Stomach (tissue), 9 donors: ENCODE measurements around the gene RASA1. TPM values are rescaled to one million over a fixed set of nuclear protein-coding genes. Genes with fewer than 3 reads are reported as not detected.

Experiments
- DNase-seq, 2 donors: peaks; one replicate each; pipeline versions ENCODE4 v3.0.0 to v3.0.0-alpha.2; 2013 to 2019
- H3K27ac ChIP-seq, 5 donors: fragments of 200-600 bp in 4 of 5; sonication (generic) in 4 of 5; one replicate each; pipeline ENCODE4 v1.5.1; 2013 to 2019; ENCODE audit warnings: mild to moderate bottlenecking in 1 of 5, moderate library complexity in 1 of 5
- H3K27me3 ChIP-seq, 3 donors: fragments of 200-600 bp; sonication (generic); one replicate each; pipeline ENCODE4 v1.5.1; 2017 to 2019; ENCODE audit warnings: mixed run types in 1 of 3
- H3K36me3 ChIP-seq, 4 donors: fragments of 200-600 bp; sonication (generic); 1 replicate in 3 of 4; 2 replicates in 1 of 4; pipeline ENCODE4 v1.5.1; 2016 to 2019
- H3K4me1 ChIP-seq, 4 donors: fragments of 200-600 bp; sonication (generic); one replicate each; pipeline ENCODE4 v1.5.1; 2016 to 2019
- H3K4me3 ChIP-seq, 4 donors: fragments of 200-600 bp; sonication (generic) in 3 of 4; one replicate each; pipeline ENCODE4 v1.5.1; 2016 to 2019; ENCODE audit warnings: mild to moderate bottlenecking in 1 of 4
- H3K9me3 ChIP-seq, 4 donors: fragments of 200-600 bp; sonication (generic); one replicate each; pipeline ENCODE4 v1.5.1; 2016 to 2019
- EP300 ChIP-seq: sonication (generic); formaldehyde crosslinking; IDR thresholded peaks from one replicate; pipeline ENCODE4 v1.6.1; 2017; ENCODE audit warnings: antibody characterized with exemption
- POLR2A ChIP-seq, 4 donors: fragments of 450-650 bp; IDR thresholded peaks; one replicate each; pipeline ENCODE4 v1.6.1; 2016; ENCODE audit warnings: antibody characterized with exemption in 4 of 4, control low read depth in 2 of 4, mild to moderate bottlenecking in 1 of 4, moderate library complexity in 1 of 4
- POLR2AphosphoS5 ChIP-seq, 3 donors: sonication (generic); formaldehyde crosslinking; IDR thresholded peaks; one replicate each; pipeline ENCODE4 v1.6.1; 2016; ENCODE audit warnings: antibody characterized with exemption in 3 of 3
- WGBS, 5 donors: extraction: QIAGEN DNeasy Blood & Tissue Kit in 3 of 5; methylation state at CpG; one replicate each; pipeline versions ENCODE4 v1.1.5 to v1.1.7; 2013 to 2018; 5-methylcytosine and 5-hydroxymethylcytosine counted together
- intact Hi-C: fragments of 100-400 bp; cut with DNase I; formaldehyde crosslinking; loops from one replicate; pipeline ENCODE4 v1.15.1; 2023; ENCODE audit warnings: low total_unique reads
- polyA plus RNA-seq, 3 donors: library from polyadenylated mRNA; stranded (reverse); fragments of 200-250 nt; gene quantifications; one replicate each; pipeline ENCODE4 v1.2.3, GENCODE V29; 2013
- total RNA-seq, 5 donors: library from RNA; depleted of rRNA; stranded (reverse); fragments of >200 nt; gene quantifications; one replicate each; pipeline versions ENCODE4 v1.1.0 to v1.2.3, GENCODE V29; 2014 to 2016
- TF ChIP-seq, protein P1 (sequence below), 7 experiments: fragments of 450-650 bp in 4 of 7; fragments of 200-600 bp in 3 of 7; sonication (generic) in 3 of 7; IDR thresholded peaks; one replicate each; pipeline ENCODE4 v1.5.1; 2016 to 2019; ENCODE audit warnings: antibody characterized with exemption in 7 of 7, control low read depth in 2 of 7, mild to moderate bottlenecking in 1 of 7
- donor health status: healthy with polysubstance abuse.
- donor health status: Bipolar disorder and iron deficiency.
- donor health status: healthy.

The RASA1 gene
- total and polyA plus RNA-seq, 8 donors, result 7.3 to 89.3 (median 19.1) TPM

DNA sequence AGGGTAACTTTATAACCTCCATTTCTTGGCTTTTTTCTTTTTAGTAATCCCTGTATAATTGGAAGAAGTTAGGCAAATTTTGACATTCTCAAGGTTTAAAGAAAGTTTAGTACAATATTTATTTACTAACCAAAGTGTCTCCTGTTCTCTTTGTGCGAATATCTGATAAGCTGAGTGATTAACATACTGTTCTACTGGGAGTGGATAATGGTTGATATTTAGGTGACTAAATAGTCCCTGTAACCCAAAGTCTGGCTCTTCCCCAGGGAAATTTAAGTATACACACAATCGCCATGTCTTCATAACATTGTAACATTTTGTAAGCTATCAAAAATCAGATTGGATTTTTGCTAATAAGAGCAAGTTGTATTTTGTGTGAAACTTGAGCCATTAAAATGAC, 105.0 kb downstream of the RASA1 start:
- H3K9me3 ChIP-seq, result no peaks in the 10 kb centered on the region
- DNase-seq, result no peak
- TF ChIP-seq POLR2AphosphoS5 (IDR thresholded peaks at IDR 0.05), result no peak
- TF ChIP-seq, protein P1, sequence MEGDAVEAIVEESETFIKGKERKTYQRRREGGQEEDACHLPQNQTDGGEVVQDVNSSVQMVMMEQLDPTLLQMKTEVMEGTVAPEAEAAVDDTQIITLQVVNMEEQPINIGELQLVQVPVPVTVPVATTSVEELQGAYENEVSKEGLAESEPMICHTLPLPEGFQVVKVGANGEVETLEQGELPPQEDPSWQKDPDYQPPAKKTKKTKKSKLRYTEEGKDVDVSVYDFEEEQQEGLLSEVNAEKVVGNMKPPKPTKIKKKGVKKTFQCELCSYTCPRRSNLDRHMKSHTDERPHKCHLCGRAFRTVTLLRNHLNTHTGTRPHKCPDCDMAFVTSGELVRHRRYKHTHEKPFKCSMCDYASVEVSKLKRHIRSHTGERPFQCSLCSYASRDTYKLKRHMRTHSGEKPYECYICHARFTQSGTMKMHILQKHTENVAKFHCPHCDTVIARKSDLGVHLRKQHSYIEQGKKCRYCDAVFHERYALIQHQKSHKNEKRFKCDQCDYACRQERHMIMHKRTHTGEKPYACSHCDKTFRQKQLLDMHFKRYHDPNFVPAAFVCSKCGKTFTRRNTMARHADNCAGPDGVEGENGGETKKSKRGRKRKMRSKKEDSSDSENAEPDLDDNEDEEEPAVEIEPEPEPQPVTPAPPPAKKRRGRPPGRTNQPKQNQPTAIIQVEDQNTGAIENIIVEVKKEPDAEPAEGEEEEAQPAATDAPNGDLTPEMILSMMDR (IDR thresholded peaks at IDR 0.05), result no peak
- no peak for TF ChIP-seq EP300
- no peak for TF ChIP-seq POLR2A (IDR thresholded peaks at IDR 0.05)
- H3K4me1 ChIP-seq, result peaks cover 0 to 9% (median 3%) of the 10 kb centered on the region in 4 donors
- intact Hi-C loops, result no loop called here
- peaks cover 16 to 71% (median 54%) of the 10 kb centered on the region in 4 donors for H3K36me3 ChIP-seq
- no peak overlapping the region for H3K4me3 ChIP-seq
- H3K27ac ChIP-seq, result no peak overlapping the region
- H3K27me3 ChIP-seq, result no peaks in the 10 kb centered on the region
- 32 to 65% (median 46%) methylated on average over 2 of the region's 2 CpGs for WGBS, 5 donors

DNA sequence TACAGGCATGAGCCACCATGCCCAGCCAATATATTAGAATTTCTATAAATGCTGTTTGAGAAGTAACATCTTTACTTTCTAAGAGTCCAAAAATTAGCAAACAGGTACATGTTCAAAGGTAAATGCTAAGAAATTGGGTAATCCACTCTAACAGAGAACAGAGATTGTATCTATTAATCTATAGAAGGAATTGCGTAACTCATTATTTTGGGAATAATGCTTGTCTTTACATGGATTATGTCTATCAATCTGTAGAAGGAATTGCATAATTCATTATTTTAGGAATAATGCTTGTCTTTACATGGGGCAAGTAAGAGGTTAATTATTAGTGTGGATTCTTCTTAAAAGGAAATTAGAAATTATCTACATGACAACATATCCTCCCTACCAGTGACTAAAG, 114.5 kb downstream of the RASA1 start:
- H3K4me1 ChIP-seq, result peaks cover 0 to 11% (median 0%) of the 10 kb centered on the region in 4 donors

GRCh38 chr5:87383216-87383615, 115.5 kb downstream of the RASA1 start:
- no peak for DNase-seq
- intact Hi-C loops, result no loop called here
- Histone ChIP-seq H3K9me3 (no peaks in the 10 kb centered on the region), H3K4me3 (no peak overlapping the region), H3K4me1 (peaks cover 0 to 11% (median 1%) of the 10 kb centered on the region in 4 donors), H3K36me3 (peaks cover 0 to 95% (median 72%) of the 10 kb centered on the region in 4 donors), H3K27ac (no peak overlapping the region), H3K27me3 (no peaks in the 10 kb centered on the region)
- no peak for TF ChIP-seq POLR2AphosphoS5 (IDR thresholded peaks at IDR 0.05)
- TF ChIP-seq EP300, result no peak
- TF ChIP-seq, protein P1 (IDR thresholded peaks at IDR 0.05), result no peak
- WGBS, 5 donors, result 66 to 89% (median 82%) methylated on average over 1 of the region's 1 CpG

More for the DNA sequence above, 114.5 kb downstream of the RASA1 start:
- TF ChIP-seq EP300, result no peak
- TF ChIP-seq POLR2AphosphoS5 (IDR thresholded peaks at IDR 0.05), result no peak
- no peak for TF ChIP-seq POLR2A (IDR thresholded peaks at IDR 0.05)
- TF ChIP-seq, protein P1 (IDR thresholded peaks at IDR 0.05), result no peak
- no peak overlapping the region for H3K27ac ChIP-seq
- intact Hi-C loops, result no loop called here
- peaks cover 3 to 93% (median 72%) of the 10 kb centered on the region in 4 donors for H3K36me3 ChIP-seq
- H3K27me3 ChIP-seq, result no peaks in the 10 kb centered on the region
- no peaks in the 10 kb centered on the region for H3K9me3 ChIP-seq
- DNase-seq, result no peak
- no peak overlapping the region for H3K4me3 ChIP-seq
- 94 to 100% (median 96%) methylated on average over 1 of the region's 1 CpG for WGBS, 5 donors

DNA sequence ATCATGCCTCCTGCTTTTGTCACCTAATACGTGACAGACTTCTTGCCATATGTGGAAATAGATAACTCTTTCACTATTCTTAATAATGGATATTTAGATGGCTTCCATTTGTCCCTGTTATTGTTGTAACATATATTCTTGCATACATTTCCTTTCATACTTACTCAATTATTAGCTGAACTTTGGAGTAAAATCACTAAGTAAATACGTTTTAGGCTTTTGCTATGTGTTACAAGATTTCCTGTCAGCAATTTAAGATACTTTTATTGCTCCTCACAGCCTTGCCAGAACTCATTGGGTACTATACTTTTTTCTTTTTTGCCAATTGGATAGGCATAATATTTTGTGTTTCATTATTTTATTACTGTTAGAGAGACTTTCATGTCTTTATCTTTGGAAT, 118.1 kb downstream of the RASA1 start:
- H3K4me3 ChIP-seq, result no peak overlapping the region
- H3K4me1 ChIP-seq, result peaks cover 0 to 12% (median 6%) of the 10 kb centered on the region in 4 donors
- H3K9me3 ChIP-seq, result no peaks in the 10 kb centered on the region
- DNase-seq, result no peak
- H3K36me3 ChIP-seq, result peaks cover 2 to 96% (median 79%) of the 10 kb centered on the region in 4 donors
- no peak overlapping the region for H3K27ac ChIP-seq
- no peaks in the 10 kb centered on the region for H3K27me3 ChIP-seq
- intact Hi-C loops, result no loop called here
- TF ChIP-seq EP300 (no peak), POLR2A (IDR thresholded peaks at IDR 0.05) (no peak), POLR2AphosphoS5 (IDR thresholded peaks at IDR 0.05) (no peak)
- TF ChIP-seq, protein P1 (IDR thresholded peaks at IDR 0.05), result no peak
- 62 to 72% (median 70%) methylated on average over 2 of the region's 2 CpGs for WGBS, 5 donors
